NCI-H2196 (cell line): ENCODE measurements around the gene PIP4K2B.

Source experiments
- DNase-seq: peaks from one replicate; lab custom pipeline; 2025; ENCODE audit not compliant: unreplicated experiment; lab: John Stamatoyannopoulos, UW

Gene PIP4K2B

GRCh38 chr17:38746004-38746848, 53.1 kb downstream of the PIP4K2B start:
- DNase-seq, result no peak

GRCh38 chr17:38745545-38745944, 53.8 kb downstream of the PIP4K2B start:
- DNase-seq, result no peak

GRCh38 chr17:38743556-38744171, 55.7 kb downstream of the PIP4K2B start:
- no peak for DNase-seq

- DNase-seq, result peak; percentile 79
Measured at GRCh38 chr17:38742411-38743308, 56.7 kb downstream of the PIP4K2B start.

GRCh38 chr17:38741921-38742410, 57.4 kb downstream of the PIP4K2B start:
- DNase-seq, result peak; percentile 40

- no peak for DNase-seq
Measured at GRCh38 chr17:38741461-38741860, 57.9 kb downstream of the PIP4K2B start.

- DNase-seq, result no peak
Measured at GRCh38 chr17:38740806-38741205, 58.5 kb downstream of the PIP4K2B start.

GRCh38 chr17:38740044-38740443, 59.3 kb downstream of the PIP4K2B start:
- no peak for DNase-seq

- DNase-seq, result no peak
Measured at GRCh38 chr17:38739305-38739704, 60.1 kb downstream of the PIP4K2B start.

GRCh38 chr17:38738686-38739085, 60.7 kb downstream of the PIP4K2B start:
- no peak for DNase-seq

GRCh38 chr17:38738007-38738662, 61.2 kb downstream of the PIP4K2B start:
- no peak for DNase-seq

GRCh38 chr17:38735161-38735997, 64.0 kb downstream of the PIP4K2B start:
- peak; percentile 9 for DNase-seq

GRCh38 chr17:38733982-38734973, 65.1 kb downstream of the PIP4K2B start:
- DNase-seq, result no peak

GRCh38 chr17:38733282-38733981, 65.9 kb downstream of the PIP4K2B start:
- no peak for DNase-seq

GRCh38 chr17:38732376-38733281, 66.7 kb downstream of the PIP4K2B start:
- DNase-seq, result no peak

GRCh38 chr17:38731526-38732294, 67.6 kb downstream of the PIP4K2B start:
- DNase-seq, result no peak
